ENCODE results near the gene CHEK1. TPM values are rescaled to one million over a fixed set of nuclear protein-coding genes. Genes with fewer than 3 reads are reported as not detected.
"Not testable (repeated sequence)": the region's sequence is repeated elsewhere in the genome, so short reads cannot be mapped to it uniquely, and the experiment has no call there.

CHEK1 gene
- total RNA-seq, 2 donors from 2014 or later: 7.9 to 16.0 TPM

- Mint-ChIP-seq H3K4me3 (no peak overlapping the region), H3K36me3 (ENCODE audit: low read depth) (no peaks in the 10 kb centered on the region)
Observed at GRCh38 chr11:125688632-125689031, 63.7 kb downstream of the CHEK1 start.

GRCh38 chr11:125689274-125689859 lies 64.4 kb downstream of the CHEK1 start:
- no peak for ATAC-seq
- Mint-ChIP-seq H3K4me1 (peaks cover 4% of the 10 kb centered on the region), H3K36me3 (ENCODE audit: low read depth) (no peaks in the 10 kb centered on the region)

More at GRCh38 chr11:125688632-125689031, 63.7 kb downstream of the CHEK1 start:
- ATAC-seq (no peak), DNase-seq (no peak)
- Mint-ChIP-seq H3K4me1 (peaks cover 4% of the 10 kb centered on the region), H3K27me3 (no peaks in the 10 kb centered on the region), H3K27ac (no peak overlapping the region)
- H3K9me3 ChIP-seq (ENCODE audit: control insufficient read depth, low read length, poor library complexity, severe bottlenecking): no peaks in the 10 kb centered on the region

DNA sequence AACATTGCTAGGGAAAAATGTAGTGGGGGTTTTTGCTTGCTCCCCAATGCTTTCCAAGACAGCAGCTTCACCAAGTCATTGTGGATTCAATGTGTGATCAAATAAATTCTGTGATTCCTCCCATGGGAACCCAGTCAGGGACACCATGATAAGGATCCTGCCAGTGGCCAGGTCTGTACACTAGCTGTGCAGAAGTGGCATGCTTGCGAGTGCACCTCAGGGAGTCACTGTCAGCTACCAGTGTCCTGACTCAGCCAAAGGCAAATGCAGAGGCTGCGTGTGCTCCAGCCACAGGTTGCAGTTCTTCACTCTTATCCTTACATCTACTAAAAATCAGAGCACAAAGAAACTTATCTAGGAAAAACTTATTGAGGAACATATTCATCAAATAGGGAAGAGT lies 65.0 kb downstream of the CHEK1 start:
- H3K9me3 ChIP-seq (ENCODE audit: control insufficient read depth, low read length, poor library complexity, severe bottlenecking): no peaks in the 10 kb centered on the region
- H3K4me1 Mint-ChIP-seq: peaks cover 4% of the 10 kb centered on the region
- no peak for ATAC-seq
- no peaks in the 10 kb centered on the region for H3K36me3 Mint-ChIP-seq (ENCODE audit: low read depth)
- H3K4me3 Mint-ChIP-seq: no peak overlapping the region
- no peak overlapping the region for H3K27ac Mint-ChIP-seq
- DNase-seq: no peak
- peaks cover 12% of the 10 kb centered on the region for H3K27me3 Mint-ChIP-seq

More at GRCh38 chr11:125689274-125689859, 64.4 kb downstream of the CHEK1 start:
- no peak overlapping the region for H3K4me3 Mint-ChIP-seq
- peaks cover 6% of the 10 kb centered on the region for H3K27me3 Mint-ChIP-seq
- H3K9me3 ChIP-seq (ENCODE audit: control insufficient read depth, low read length, poor library complexity, severe bottlenecking): no peaks in the 10 kb centered on the region
- DNase-seq: no peak
- no peak overlapping the region for H3K27ac Mint-ChIP-seq

DNA sequence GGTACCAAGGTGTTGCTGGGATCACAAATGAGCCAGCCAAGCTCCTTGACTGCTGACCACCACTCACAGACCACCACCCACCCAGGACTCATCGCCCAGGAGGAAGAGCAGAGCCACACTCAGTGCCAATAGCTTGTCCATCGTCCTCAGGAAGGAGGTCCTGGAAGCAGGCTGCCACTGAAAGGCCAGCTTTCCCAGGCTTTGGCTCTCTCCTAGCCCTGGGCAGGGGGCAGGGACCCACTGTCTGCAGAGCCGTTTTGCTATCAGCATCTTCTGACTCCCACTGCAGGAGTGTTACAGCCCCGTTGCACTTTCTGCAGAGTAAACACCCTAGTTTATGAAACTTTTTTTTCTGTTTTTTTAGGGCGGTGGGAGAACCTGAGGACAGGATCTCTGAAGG lies 67.9 kb downstream of the CHEK1 start:
- peaks cover 12% of the 10 kb centered on the region for H3K27me3 Mint-ChIP-seq
- ATAC-seq (no peak), DNase-seq (no peak)
- no peaks in the 10 kb centered on the region for H3K9me3 ChIP-seq (ENCODE audit: control insufficient read depth, low read length, poor library complexity, severe bottlenecking)
- no peaks in the 10 kb centered on the region for H3K4me1 Mint-ChIP-seq
- no peaks in the 10 kb centered on the region for H3K36me3 Mint-ChIP-seq (ENCODE audit: low read depth)
- H3K27ac Mint-ChIP-seq: no peak overlapping the region
- no peak overlapping the region for H3K4me3 Mint-ChIP-seq

- ATAC-seq (no peak), DNase-seq (no peak)
- Mint-ChIP-seq H3K4me3 (no peak overlapping the region), H3K36me3 (ENCODE audit: low read depth) (peaks cover 4% of the 10 kb centered on the region), H3K4me1 (no peaks in the 10 kb centered on the region), H3K27me3 (peaks cover 26% of the 10 kb centered on the region), H3K27ac (no peak overlapping the region)
- no peaks in the 10 kb centered on the region for H3K9me3 ChIP-seq (ENCODE audit: control insufficient read depth, low read length, poor library complexity, severe bottlenecking)
Observed at GRCh38 chr11:125694951-125695350, 70.0 kb downstream of the CHEK1 start.

DNA sequence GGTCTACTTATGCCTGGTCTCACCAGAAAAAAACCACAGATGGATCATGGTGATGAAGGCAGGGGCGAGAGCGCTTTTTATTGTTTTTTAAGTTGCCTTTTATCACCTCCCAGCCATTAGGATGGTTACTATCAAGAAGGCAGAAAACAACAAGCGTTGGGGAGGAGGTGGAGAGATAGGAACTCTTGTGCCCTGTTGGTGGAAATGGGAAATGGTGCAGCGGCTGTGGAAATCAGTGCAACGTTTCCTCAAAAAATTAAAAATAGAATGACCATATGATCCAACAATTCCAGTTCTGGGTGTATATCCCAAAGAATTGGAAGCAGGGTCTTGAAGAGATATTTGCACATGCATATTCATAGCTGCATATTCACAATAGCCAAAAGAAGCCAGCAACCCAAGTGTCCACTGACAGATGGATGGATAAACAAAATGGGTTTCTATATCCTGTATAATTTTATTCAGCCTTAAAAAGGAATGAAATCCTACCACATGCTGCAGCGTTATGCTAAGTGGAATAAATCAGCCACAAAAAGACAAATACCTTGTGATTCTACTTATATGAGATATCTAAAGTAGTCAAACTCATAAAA lies 76.2 kb downstream of the CHEK1 start:
- Mint-ChIP-seq H3K4me3 (no peak overlapping the region), H3K27ac (no peak overlapping the region), H3K27me3 (peaks cover 30% of the 10 kb centered on the region), H3K4me1 (no peaks in the 10 kb centered on the region), H3K36me3 (ENCODE audit: low read depth) (peaks cover 6% of the 10 kb centered on the region)
- H3K9me3 ChIP-seq (ENCODE audit: control insufficient read depth, low read length, poor library complexity, severe bottlenecking): no peaks in the 10 kb centered on the region
- ATAC-seq (no peak), DNase-seq (no peak)

- no peaks in the 10 kb centered on the region for H3K4me1 Mint-ChIP-seq
- H3K36me3 Mint-ChIP-seq (ENCODE audit: low read depth): peaks cover 6% of the 10 kb centered on the region
- H3K27ac Mint-ChIP-seq: no peak overlapping the region
- DNase-seq: no peak
- no peak for ATAC-seq
- H3K9me3 ChIP-seq (ENCODE audit: control insufficient read depth, low read length, poor library complexity, severe bottlenecking): no peaks in the 10 kb centered on the region
- H3K27me3 Mint-ChIP-seq: peaks cover 30% of the 10 kb centered on the region
- no peak overlapping the region for H3K4me3 Mint-ChIP-seq
Observed at GRCh38 chr11:125701858-125702621, 77.1 kb downstream of the CHEK1 start.

DNA sequence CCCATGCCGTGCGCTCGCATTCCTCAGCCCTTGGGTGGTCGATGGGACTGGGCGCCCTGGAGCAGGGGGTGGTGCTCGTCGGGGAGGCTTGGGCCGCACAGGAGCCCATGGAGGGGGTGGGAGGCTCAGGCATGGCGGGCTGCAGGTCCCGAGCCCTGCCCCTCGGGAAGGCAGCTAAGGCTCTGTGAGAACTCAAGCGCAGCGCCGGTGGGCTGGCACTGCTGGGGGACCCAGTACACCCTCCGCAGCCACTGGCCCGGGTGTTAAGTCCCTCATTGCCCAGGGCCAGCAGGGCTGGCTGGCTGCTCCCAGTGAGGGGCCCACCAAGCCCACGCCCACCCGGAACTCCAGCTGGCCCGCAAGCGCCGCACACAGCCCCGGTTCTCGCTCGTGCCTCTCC lies 79.7 kb downstream of the CHEK1 start:
- not testable (repeated sequence) for DNase-seq; ATAC-seq; H3K4me3 Mint-ChIP-seq; H3K27ac Mint-ChIP-seq; H3K4me1 Mint-ChIP-seq; H3K36me3 Mint-ChIP-seq (ENCODE audit: low read depth); H3K9me3 ChIP-seq (ENCODE audit: control insufficient read depth, low read length, poor library complexity, severe bottlenecking)
- peaks cover 19% of the 10 kb centered on the region for H3K27me3 Mint-ChIP-seq

- no peak overlapping the region for H3K4me3 Mint-ChIP-seq
- H3K27ac Mint-ChIP-seq: no peak overlapping the region
- ATAC-seq (no peak), DNase-seq (no peak)
- H3K27me3 Mint-ChIP-seq: peaks cover 46% of the 10 kb centered on the region
- H3K36me3 Mint-ChIP-seq (ENCODE audit: low read depth): peaks cover 2% of the 10 kb centered on the region
- H3K4me1 Mint-ChIP-seq: no peaks in the 10 kb centered on the region
- no peaks in the 10 kb centered on the region for H3K9me3 ChIP-seq (ENCODE audit: control insufficient read depth, low read length, poor library complexity, severe bottlenecking)
Observed at GRCh38 chr11:125720781-125721180, 95.8 kb downstream of the CHEK1 start.

DNA sequence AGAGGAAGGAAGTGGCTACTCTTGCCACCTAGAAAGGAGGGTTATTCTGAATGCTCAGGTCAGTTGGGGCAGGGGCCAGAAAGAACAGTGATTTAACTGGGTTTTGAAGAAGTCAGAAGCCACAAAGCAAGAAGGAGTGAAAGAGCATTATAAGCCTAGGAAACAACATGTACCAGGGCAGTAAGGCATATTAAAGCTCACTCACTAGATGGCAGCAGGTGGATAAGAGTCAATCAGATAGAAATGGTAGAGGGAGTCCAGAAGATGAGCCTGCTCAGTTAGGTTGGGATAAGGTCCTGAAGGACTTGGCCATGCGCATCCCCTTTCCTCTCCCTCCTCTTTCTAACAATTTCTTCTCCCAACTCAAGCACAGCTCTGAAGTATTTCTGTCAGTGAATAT lies 99.2 kb downstream of the CHEK1 start:
- H3K9me3 ChIP-seq (ENCODE audit: control insufficient read depth, low read length, poor library complexity, severe bottlenecking): no peaks in the 10 kb centered on the region
- peak; percentile 40 for ATAC-seq
- H3K27ac Mint-ChIP-seq: no peak overlapping the region
- DNase-seq: no peak
- H3K36me3 Mint-ChIP-seq (ENCODE audit: low read depth): peaks cover 3% of the 10 kb centered on the region
- no peak overlapping the region for H3K4me3 Mint-ChIP-seq
- no peaks in the 10 kb centered on the region for H3K4me1 Mint-ChIP-seq
- peaks cover 54% of the 10 kb centered on the region for H3K27me3 Mint-ChIP-seq

Other genes with a start within 250 kb of the CHEK1 start
- 1 to 10 TPM; 1.1 to 1.6 TPM for gene FEZ1, start 128.9 kb upstream of the CHEK1 start, total RNA-seq
- gene EI24, start 55.7 kb upstream of the CHEK1 start, total RNA-seq: 10 to 100 TPM; 19.4 to 21.9 TPM
- gene STT3A, start 32.3 kb upstream of the CHEK1 start, total RNA-seq: 10 to 100 TPM; 54.8 to 61.4 TPM
- not detected for gene ACRV1, start 55.7 kb downstream of the CHEK1 start, total RNA-seq
- gene PATE1, start 121.1 kb downstream of the CHEK1 start, total RNA-seq: not detected
- gene PATE2, start 153.7 kb downstream of the CHEK1 start, total RNA-seq: not detected
- gene PATE3, start 163.0 kb downstream of the CHEK1 start, total RNA-seq: not detected
- gene PATE4, start 208.2 kb downstream of the CHEK1 start, total RNA-seq: not detected